ENCODE data around the gene PDGFRB.

GRCh38 chr5:150172145-150172544 lies 16.5 kb upstream of the PDGFRB start:
- TF ChIP-seq CTCF (IDR thresholded peaks at IDR 0.05; ENCODE audit: insufficient read depth, low read length, poor library complexity, severe bottlenecking) (no peak), EZH2phosphoT487 (conservative IDR thresholded peaks at IDR 0.05; ENCODE audit: low read length) (no peak)

All from SU-DHL-6 (cell line).